ENCODE data around the gene SLC35B4. TPM values are rescaled to one million over a fixed set of nuclear protein-coding genes. Genes with fewer than 3 reads are reported as not detected.

The SLC35B4 gene
- total RNA-seq, 1 experiment from 2014 or later, result 21.6 TPM

GRCh38 chr7:134328900-134329299 is 12.2 kb upstream of the SLC35B4 start:
- in situ Hi-C loops (cut with HindIII; ENCODE audit: low pct_unique_long_range_greater_than_20kb, low sequenced_read_pairs), result no loop called here
- intact Hi-C loops (cut with micrococcal nuclease; ENCODE audit: unreplicated experiment), result no loop called here
- no peaks in the 10 kb centered on the region for H3K36me3 ChIP-seq (ENCODE audit: control insufficient read depth, insufficient read depth, low read length)
- H3K4me3 ChIP-seq (ENCODE audit: low read depth in 2 of 2, low read length in 2 of 2), result no peak overlapping the region
- POLR2A ChIA-PET, result no interaction called here
- no peaks in the 10 kb centered on the region for H3K27me3 ChIP-seq (ENCODE audit: control insufficient read depth, insufficient read depth, low read length)
- CTCF ChIA-PET, result no interaction called here
- H3K27ac ChIP-seq (ENCODE audit: low read length), result no peak overlapping the region
- BruUV-seq (replicated peaks), result no TSS peak
- H3K9me3 ChIP-seq (ENCODE audit: control insufficient read depth, insufficient read depth, low read depth, low read length), result no peaks in the 10 kb centered on the region
- ATAC-seq (no peak), DNase-seq (ENCODE audit: low read depth, low spot score) (no peak)
- H3K4me1 ChIP-seq (ENCODE audit: control insufficient read depth, insufficient read depth, low read length), result no peaks in the 10 kb centered on the region
- TF ChIP-seq SIN3A (IDR thresholded peaks at IDR 0.05; ENCODE audit: borderline replicate concordance, insufficient read depth, low read depth, low read length) (no peak), CTCF (IDR thresholded peaks at IDR 0.05) (no peak)

- ChIA-PET POLR2A (no interaction called here), CTCF (no interaction called here)
- H3K36me3 ChIP-seq (ENCODE audit: control insufficient read depth, insufficient read depth, low read length), result no peaks in the 10 kb centered on the region
- no peak overlapping the region for H3K4me3 ChIP-seq (ENCODE audit: low read depth in 2 of 2, low read length in 2 of 2)
- TF ChIP-seq POLR2AphosphoS5 (IDR thresholded peaks at IDR 0.05; ENCODE audit: low read depth, low read length) (no peak), TCF7L2 (IDR thresholded peaks at IDR 0.05; ENCODE audit: low read depth, low read length) (no peak), SIN3A (IDR thresholded peaks at IDR 0.05; ENCODE audit: borderline replicate concordance, insufficient read depth, low read depth, low read length) (no peak), CTCF (IDR thresholded peaks at IDR 0.05) (peak; percentile 70), REST (IDR thresholded peaks at IDR 0.05; ENCODE audit: insufficient read depth in 1 of 2, low read depth in 2 of 2, low read length in 1 of 2) (no peak)
- DNase-seq (ENCODE audit: low read depth, low spot score), result peak; percentile 38
- no peaks in the 10 kb centered on the region for H3K27me3 ChIP-seq (ENCODE audit: control insufficient read depth, insufficient read depth, low read length)
- BruUV-seq (replicated peaks), result no TSS peak
- intact Hi-C loops (cut with micrococcal nuclease; ENCODE audit: unreplicated experiment), result no loop called here
- H3K4me1 ChIP-seq (ENCODE audit: control insufficient read depth, insufficient read depth, low read length), result no peaks in the 10 kb centered on the region
- peak; percentile 88 for ATAC-seq
- no peak overlapping the region for H3K27ac ChIP-seq (ENCODE audit: low read length)
- in situ Hi-C loops (cut with HindIII; ENCODE audit: low pct_unique_long_range_greater_than_20kb, low sequenced_read_pairs), result no loop called here
- no peaks in the 10 kb centered on the region for H3K9me3 ChIP-seq (ENCODE audit: control insufficient read depth, insufficient read depth, low read depth, low read length)
Observed at GRCh38 chr7:134327896-134328295, 11.2 kb upstream of the SLC35B4 start.

DNA sequence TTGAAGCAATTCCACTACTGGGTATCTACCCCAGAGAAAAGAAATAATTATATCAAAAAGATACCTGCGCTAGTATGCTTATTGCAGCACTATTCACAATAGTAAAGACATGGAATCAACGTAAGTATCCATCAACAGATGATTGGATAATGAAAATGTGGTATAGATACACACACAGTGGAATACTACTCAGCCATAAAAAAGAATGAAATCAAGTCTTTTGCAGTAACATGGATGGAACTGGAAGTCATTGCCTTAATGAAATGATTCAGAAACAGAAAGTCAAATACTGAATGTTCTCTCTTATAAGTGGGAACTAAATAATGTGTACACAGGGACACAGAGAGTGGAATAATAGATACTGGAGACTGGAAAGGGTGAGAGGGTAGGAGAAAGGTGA is 7.4 kb upstream of the SLC35B4 start:
- H3K9me3 ChIP-seq (ENCODE audit: control insufficient read depth, insufficient read depth, low read depth, low read length), result no peaks in the 10 kb centered on the region
- H3K27ac ChIP-seq (ENCODE audit: low read length), result no peak overlapping the region
- no peak for DNase-seq (ENCODE audit: low read depth, low spot score)
- no peak overlapping the region for H3K4me3 ChIP-seq (ENCODE audit: low read depth in 2 of 2, low read length in 2 of 2)
- H3K27me3 ChIP-seq (ENCODE audit: control insufficient read depth, insufficient read depth, low read length), result no peaks in the 10 kb centered on the region
- TF ChIP-seq TCF7L2 (IDR thresholded peaks at IDR 0.05; ENCODE audit: low read depth, low read length) (no peak), POLR2AphosphoS5 (IDR thresholded peaks at IDR 0.05; ENCODE audit: low read depth, low read length) (no peak), REST (IDR thresholded peaks at IDR 0.05; ENCODE audit: insufficient read depth in 1 of 2, low read depth in 2 of 2, low read length in 1 of 2) (no peak), CTCF (IDR thresholded peaks at IDR 0.05) (no peak), SIN3A (IDR thresholded peaks at IDR 0.05; ENCODE audit: borderline replicate concordance, insufficient read depth, low read depth, low read length) (no peak)
- no peaks in the 10 kb centered on the region for H3K36me3 ChIP-seq (ENCODE audit: control insufficient read depth, insufficient read depth, low read length)
- no peaks in the 10 kb centered on the region for H3K4me1 ChIP-seq (ENCODE audit: control insufficient read depth, insufficient read depth, low read length)
- POLR2A ChIA-PET, result no interaction called here
- CTCF ChIA-PET, result no interaction called here
- BruUV-seq (replicated peaks), result no TSS peak
- in situ Hi-C loops (cut with HindIII; ENCODE audit: low pct_unique_long_range_greater_than_20kb, low sequenced_read_pairs), result no loop called here
- intact Hi-C loops (cut with micrococcal nuclease; ENCODE audit: unreplicated experiment), result no loop called here
- ATAC-seq, result no peak
